Prostate gland (tissue), 2 donors: ENCODE data around the gene TRIP4. TPM values are rescaled to one million over a fixed set of nuclear protein-coding genes. Genes with fewer than 3 reads are reported as not detected.
"Not testable (repeated sequence)": the region's sequence is repeated elsewhere in the genome, so short reads cannot be mapped to it uniquely, and the experiment has no call there.

Experiments
- DNase-seq: peaks from one replicate; pipeline ENCODE4 v3.0.0-alpha.2; 2019; ENCODE audit warnings: low spot score
- H3K27ac ChIP-seq, 2 donors: fragments of 200-600 bp; sonication (generic); 2 replicates each; pipeline ENCODE4 v1.5.1; 2017 to 2019
- H3K27me3 ChIP-seq: fragments of 200-600 bp; sonication (generic); replicated peaks from 2 replicates; pipeline ENCODE4 v1.5.1; 2019; ENCODE audit not compliant: insufficient read depth
- H3K36me3 ChIP-seq, 2 donors: fragments of 200-600 bp; sonication (generic); 1 replicate in 1 of 2; 2 replicates in 1 of 2; pipeline versions ENCODE4 v1.5.1 to v1.8.1; 2017 to 2019
- H3K4me1 ChIP-seq: fragments of 200-600 bp; sonication (generic); replicated peaks from 2 replicates; pipeline ENCODE4 v1.5.1; 2019
- H3K4me3 ChIP-seq, 2 donors: fragments of 200-600 bp; sonication (generic); 2 replicates each; pipeline ENCODE4 v1.5.1; 2017 to 2019
- H3K9me3 ChIP-seq: fragments of 200-600 bp; sonication (generic); 2 replicates; pipeline ENCODE4 v1.5.1; 2017
- POLR2A ChIP-seq: fragments of 450-650 bp; IDR thresholded peaks from one replicate; pipeline ENCODE4 v1.6.1; 2016; ENCODE audit warnings: antibody characterized with exemption, mild to moderate bottlenecking
- POLR2AphosphoS5 ChIP-seq: sonication (generic); formaldehyde crosslinking; IDR thresholded peaks from one replicate; pipeline ENCODE4 v1.6.1; 2017; ENCODE audit warnings: antibody characterized with exemption
- WGBS: methylation state at CpG from one replicate; pipeline ENCODE4 v1.1.5; 2018; 5-methylcytosine and 5-hydroxymethylcytosine counted together
- intact Hi-C: fragments of 100-400 bp; cut with DNase I; formaldehyde crosslinking; loops from one replicate; pipeline ENCODE4 v1.14.2; 2022
- total RNA-seq, 2 donors: library from RNA; depleted of rRNA; stranded (reverse); fragments of >200 nt; gene quantifications; one replicate each; pipeline ENCODE4 v1.1.0, GENCODE V29; 2016
- TF ChIP-seq, protein P1 (sequence below), 4 experiments: fragments of 200-600 bp in 2 of 4; fragments of 450-650 bp in 2 of 4; sonication (generic) in 2 of 4; IDR thresholded peaks; 1 replicate in 3 of 4; 2 replicates in 1 of 4; pipeline ENCODE4 v1.5.1; 2016 to 2019; ENCODE audit warnings: antibody characterized with exemption in 4 of 4, mild to moderate bottlenecking in 2 of 4, moderate library complexity in 2 of 4

TRIP4 gene
- total RNA-seq, 2 donors from 2014 or later = 14.6 to 17.6 TPM

DNA sequence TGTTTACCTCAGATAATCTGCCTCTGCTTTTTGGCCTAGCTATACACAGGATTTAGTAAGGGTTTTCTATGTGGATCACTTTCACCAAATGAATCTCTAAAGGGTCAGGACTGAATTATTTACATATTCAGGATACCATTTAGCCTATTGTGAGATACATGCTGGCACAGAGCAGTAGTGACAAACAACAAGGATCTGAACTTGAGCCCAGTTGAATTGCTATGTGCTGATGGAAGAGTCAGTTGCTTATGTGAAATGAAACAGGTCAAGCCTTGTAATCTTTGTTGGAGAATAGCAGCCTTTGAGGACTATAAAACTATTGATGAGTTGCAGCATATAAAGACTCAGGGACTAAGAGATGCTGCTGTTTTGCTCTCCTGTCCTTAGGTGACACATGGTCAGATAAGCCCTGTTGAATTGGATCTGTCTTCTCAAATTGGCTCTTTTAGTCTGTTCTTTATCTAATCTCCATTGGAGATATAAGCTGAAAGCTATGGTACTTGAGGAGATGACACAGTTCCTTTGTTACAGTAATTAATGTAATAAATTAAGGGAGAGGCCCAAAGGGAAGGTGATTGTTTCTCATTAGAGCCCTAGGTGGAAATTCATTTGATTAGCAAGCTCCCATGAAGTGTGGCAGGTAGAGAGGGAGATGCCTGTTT is 103.1 kb downstream of the TRIP4 start:
- intact Hi-C loops = no loop called here

DNA sequence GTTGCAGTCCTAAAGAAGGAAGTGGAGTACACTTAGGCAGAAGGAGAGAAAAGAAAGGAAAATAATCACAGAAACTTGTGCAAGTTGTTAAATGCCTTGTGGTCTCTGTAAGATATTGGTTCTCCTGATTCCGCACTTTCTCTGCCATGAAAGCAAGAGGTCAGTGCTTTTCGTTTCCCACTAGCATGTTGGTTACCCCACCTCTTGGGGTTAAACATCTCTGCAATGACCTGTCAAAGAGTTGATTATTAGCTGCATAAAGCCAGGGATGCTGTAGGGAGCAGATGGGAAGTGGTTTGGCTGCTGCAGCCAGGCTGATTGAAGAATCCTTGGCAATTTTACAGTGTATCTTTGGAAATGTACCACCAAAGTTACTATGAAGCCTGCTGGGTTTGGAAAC is 106.0 kb downstream of the TRIP4 start:
- no peak for TF ChIP-seq POLR2A
- TF ChIP-seq, protein P1, sequence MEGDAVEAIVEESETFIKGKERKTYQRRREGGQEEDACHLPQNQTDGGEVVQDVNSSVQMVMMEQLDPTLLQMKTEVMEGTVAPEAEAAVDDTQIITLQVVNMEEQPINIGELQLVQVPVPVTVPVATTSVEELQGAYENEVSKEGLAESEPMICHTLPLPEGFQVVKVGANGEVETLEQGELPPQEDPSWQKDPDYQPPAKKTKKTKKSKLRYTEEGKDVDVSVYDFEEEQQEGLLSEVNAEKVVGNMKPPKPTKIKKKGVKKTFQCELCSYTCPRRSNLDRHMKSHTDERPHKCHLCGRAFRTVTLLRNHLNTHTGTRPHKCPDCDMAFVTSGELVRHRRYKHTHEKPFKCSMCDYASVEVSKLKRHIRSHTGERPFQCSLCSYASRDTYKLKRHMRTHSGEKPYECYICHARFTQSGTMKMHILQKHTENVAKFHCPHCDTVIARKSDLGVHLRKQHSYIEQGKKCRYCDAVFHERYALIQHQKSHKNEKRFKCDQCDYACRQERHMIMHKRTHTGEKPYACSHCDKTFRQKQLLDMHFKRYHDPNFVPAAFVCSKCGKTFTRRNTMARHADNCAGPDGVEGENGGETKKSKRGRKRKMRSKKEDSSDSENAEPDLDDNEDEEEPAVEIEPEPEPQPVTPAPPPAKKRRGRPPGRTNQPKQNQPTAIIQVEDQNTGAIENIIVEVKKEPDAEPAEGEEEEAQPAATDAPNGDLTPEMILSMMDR (IDR thresholded peaks at IDR 0.05) = no peak
- no peak for TF ChIP-seq POLR2AphosphoS5
- 73% methylated on average over 2 of the region's 2 CpGs for WGBS
- intact Hi-C loops = no loop called here

More for the DNA sequence above, 103.1 kb downstream of the TRIP4 start:
- Histone ChIP-seq H3K4me3 (no peak overlapping the region), H3K27ac (no peak overlapping the region), H3K27me3 (no peaks in the 10 kb centered on the region), H3K36me3 (no peaks in the 10 kb centered on the region), H3K4me1 (no peaks in the 10 kb centered on the region), H3K9me3 (no peaks in the 10 kb centered on the region)
- TF ChIP-seq, protein P1 (IDR thresholded peaks at IDR 0.05) = no peak
- TF ChIP-seq POLR2A (no peak), POLR2AphosphoS5 (no peak)
- DNase-seq = no peak

DNA sequence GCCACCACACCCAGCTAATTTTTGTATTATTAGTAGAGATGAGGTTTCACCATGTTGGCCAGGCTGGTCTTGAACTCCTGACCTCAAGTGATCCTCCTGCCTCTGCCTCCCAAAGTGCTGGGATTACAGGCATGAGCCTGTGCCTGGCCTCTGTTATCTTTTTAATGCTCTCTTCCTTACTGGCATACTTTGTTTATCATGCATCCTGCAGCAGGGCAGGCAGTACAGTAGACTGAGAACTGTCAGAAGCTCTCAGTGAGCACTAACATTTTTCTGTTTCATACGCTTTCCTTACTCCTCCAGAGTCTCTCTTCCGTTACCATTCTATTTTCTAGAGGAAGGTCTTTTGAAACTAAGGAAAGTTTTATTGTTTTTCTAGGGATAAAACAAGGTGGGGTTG is 108.3 kb downstream of the TRIP4 start:
- DNase-seq, H3K4me3 ChIP-seq, intact Hi-C loops: not testable (repeated sequence)

More for the DNA sequence above, 106.0 kb downstream of the TRIP4 start:
- H3K4me1 ChIP-seq = no peaks in the 10 kb centered on the region
- no peaks in the 10 kb centered on the region for H3K36me3 ChIP-seq
- DNase-seq = no peak
- H3K9me3 ChIP-seq = no peaks in the 10 kb centered on the region
- no peaks in the 10 kb centered on the region for H3K27me3 ChIP-seq
- H3K27ac ChIP-seq = no peak overlapping the region
- no peak overlapping the region for H3K4me3 ChIP-seq

DNA sequence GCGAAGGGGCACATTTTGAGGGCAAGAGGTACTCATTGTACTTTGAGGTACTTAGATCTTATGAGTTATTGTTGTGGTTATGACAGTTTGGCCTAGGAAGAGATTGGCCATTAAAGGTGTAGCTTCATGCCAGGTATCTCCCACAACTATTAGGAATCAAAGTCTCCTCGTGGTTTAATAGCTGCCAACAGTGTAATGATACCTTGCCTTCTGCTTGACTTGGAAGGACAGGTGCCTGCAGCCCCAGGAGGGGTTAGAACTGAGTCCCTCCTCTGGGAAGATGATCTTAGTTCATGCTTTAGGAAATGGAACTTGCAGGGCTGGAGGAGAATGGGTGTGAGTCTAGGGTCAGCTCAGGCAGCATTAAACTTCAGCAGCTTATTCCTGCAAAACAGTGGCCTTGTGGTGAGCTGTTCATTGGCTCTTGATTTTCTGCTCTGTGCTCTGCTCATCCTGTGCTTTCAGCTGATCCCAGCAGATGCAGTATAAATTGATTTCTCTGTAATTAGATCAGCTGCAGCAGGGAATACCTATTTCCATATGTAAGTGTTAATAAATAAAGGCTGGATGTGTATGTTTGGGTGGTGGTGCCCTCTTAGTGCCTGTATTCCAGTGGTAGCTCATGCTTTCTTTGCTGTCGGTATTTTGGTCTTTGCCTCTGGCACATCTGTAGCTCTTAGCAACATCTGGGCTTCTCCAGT is 113.2 kb downstream of the TRIP4 start:
- no peaks in the 10 kb centered on the region for H3K9me3 ChIP-seq
- no peak overlapping the region for H3K27ac ChIP-seq
- H3K4me1 ChIP-seq = peaks cover 2% of the 10 kb centered on the region
- no peaks in the 10 kb centered on the region for H3K27me3 ChIP-seq
- 33% methylated on average over 3 of the region's 3 CpGs for WGBS
- no peaks in the 10 kb centered on the region for H3K36me3 ChIP-seq
- intact Hi-C loops = no loop called here
- DNase-seq = no peak
- H3K4me3 ChIP-seq = no peak overlapping the region
- TF ChIP-seq, protein P1 (IDR thresholded peaks at IDR 0.05) = no peak
- TF ChIP-seq POLR2AphosphoS5 (no peak), POLR2A (no peak)

More for the DNA sequence above, 108.3 kb downstream of the TRIP4 start:
- not testable (repeated sequence) for H3K36me3 ChIP-seq, H3K9me3 ChIP-seq, H3K4me1 ChIP-seq, H3K27ac ChIP-seq, H3K27me3 ChIP-seq
- WGBS = 96% methylated on average over 2 of the region's 2 CpGs

DNA sequence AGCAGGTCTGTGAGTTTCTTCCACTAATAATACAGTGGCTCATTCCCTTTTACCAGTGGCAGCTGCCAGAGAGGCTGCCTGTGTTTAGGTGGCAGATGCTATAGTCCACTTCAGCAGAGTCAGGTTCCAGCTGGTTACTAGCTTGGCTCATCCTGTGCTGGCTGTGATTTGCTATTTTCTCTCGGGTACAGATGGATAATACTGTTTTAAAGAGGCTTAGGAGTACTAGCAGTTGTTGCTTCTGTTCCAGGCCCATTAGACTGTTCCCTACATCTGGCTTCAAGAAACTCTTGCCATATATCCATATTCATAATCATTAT is 113.7 kb downstream of the TRIP4 start:
- intact Hi-C loops = no loop called here
- TF ChIP-seq POLR2AphosphoS5 (no peak), POLR2A (no peak)
- TF ChIP-seq, protein P1 (IDR thresholded peaks at IDR 0.05) = no peak
- Histone ChIP-seq H3K4me1 (peaks cover 2% of the 10 kb centered on the region), H3K27ac (no peak overlapping the region), H3K27me3 (no peaks in the 10 kb centered on the region), H3K9me3 (no peaks in the 10 kb centered on the region), H3K36me3 (no peaks in the 10 kb centered on the region), H3K4me3 (no peak overlapping the region)
- DNase-seq = no peak
- 59% methylated on average over 1 of the region's 1 CpG for WGBS
